Myometrial cell (primary cell): ENCODE results near the gene TMEM168. TPM values are rescaled to one million over a fixed set of nuclear protein-coding genes. Genes with fewer than 3 reads are reported as not detected.

Experiments used
- total RNA-seq: library from RNA; depleted of rRNA; stranded (reverse); fragments of >200 nt; gene quantifications from 2 replicates; pipeline ENCODE4 v1.2.3, GENCODE V29; 2015

The TMEM168 gene
- total RNA-seq = 9.8 and 11.2 TPM in 2 replicates

DNA sequence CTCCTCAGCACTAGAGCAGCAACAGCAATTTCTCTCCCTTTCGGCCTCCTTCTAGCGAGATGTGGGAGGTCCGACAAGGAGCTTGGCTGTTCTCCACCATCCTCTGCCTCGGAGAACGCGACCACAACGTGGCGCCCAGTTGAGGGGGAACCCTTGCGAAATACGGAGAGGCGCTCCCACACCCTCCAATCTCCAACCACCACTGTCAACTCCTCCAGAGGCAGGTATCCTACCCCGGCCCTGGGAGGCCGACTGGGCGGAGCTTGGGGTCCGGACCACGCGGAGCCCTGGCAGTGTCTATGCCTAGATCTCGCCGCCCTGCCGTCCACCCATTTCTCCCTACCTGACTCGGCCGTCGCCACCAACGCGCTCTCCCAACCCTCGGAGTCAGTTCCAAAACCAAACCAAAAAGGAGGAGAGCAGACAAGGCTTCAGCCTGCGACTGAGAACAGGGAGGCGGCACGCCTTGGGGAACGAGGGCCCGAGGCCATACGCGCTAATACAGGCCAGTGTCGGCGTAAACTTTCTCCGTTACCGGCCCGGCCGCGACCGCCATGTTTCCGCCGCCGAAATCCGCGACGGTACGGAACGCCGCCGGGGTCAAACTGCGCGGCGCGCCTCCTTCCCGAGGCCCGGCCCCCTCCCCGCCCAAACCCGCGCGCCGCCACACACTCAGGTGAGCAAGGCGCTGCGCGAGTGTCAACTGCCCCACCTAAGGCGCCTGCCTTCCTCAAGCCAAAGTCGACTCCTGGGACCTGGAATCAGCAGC is at the start of gene TMEM168:
Gene TMEM168 (minus strand): TSS at position 577 of the 769 bp plus-strand sequence. CDS start 5,568 bp downstream, outside the sequence.

